Neural cell (in vitro differentiated cells): ENCODE results near the gene RIPK3.

Source experiments
- CTCF ChIP-seq: fragments of 450-650 bp; IDR thresholded peaks from 2 replicates; pipeline ENCODE4 v1.5.1; 2014; ENCODE audit warnings: antibody characterized with exemption, mild to moderate bottlenecking, moderate library complexity; ENCODE audit not compliant: poor library complexity, severe bottlenecking
- EP300 ChIP-seq: fragments of 450-650 bp; conservative IDR thresholded peaks from 2 replicates; pipeline ENCODE4 v1.6.1; 2014; ENCODE audit warnings: antibody characterized with exemption, mild to moderate bottlenecking, moderate library complexity; ENCODE audit not compliant: poor library complexity, severe bottlenecking
- POLR2AphosphoS5 ChIP-seq: IDR thresholded peaks from 2 replicates; pipeline ENCODE4 v1.6.1; 2012
- SMC3 ChIP-seq: fragments of 450-650 bp; conservative IDR thresholded peaks from 2 replicates; pipeline ENCODE4 v1.6.1; 2014; ENCODE audit warnings: antibody characterized with exemption, mild to moderate bottlenecking, moderate library complexity; ENCODE audit not compliant: poor library complexity

GRCh38 chr14:24325963-24326362 lies 13.8 kb downstream of the RIPK3 start:
- TF ChIP-seq CTCF (no peak), SMC3 (no peak), EP300 (no peak), POLR2AphosphoS5 (no peak)
